Measurements from ENCODE around the gene ANLN.

The ANLN gene

DNA sequence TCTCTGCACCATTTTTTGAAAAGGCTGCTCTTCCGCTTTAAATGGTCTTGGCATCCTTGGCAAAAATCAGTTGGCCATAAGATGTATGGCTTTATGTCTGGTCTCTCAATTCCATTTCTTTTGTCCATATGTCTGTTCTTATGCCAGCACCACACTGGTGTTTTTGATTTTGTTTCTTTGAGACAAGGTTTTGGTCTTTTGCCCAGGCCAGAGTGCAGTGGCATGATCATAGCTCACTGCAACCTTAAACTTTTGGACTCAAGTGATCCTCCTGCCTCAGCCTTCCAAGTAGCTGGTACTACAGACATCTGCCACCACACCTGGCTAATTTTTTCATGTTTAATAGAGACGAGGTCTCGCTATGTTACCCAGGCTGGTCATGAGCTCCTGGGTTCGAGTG, 48.5 kb downstream of the ANLN start:
- Histone ChIP-seq H3K36me3 (ENCODE audit: control insufficient read depth, insufficient read depth, low read length) (no peaks in the 10 kb centered on the region), H3K9ac (ENCODE audit: low read length) (no peak overlapping the region), H3K27ac (ENCODE audit: low read depth, low read length) (no peak overlapping the region), H3K4me3 (ENCODE audit: low read length) (no peak overlapping the region), H3K4me1 (ENCODE audit: control insufficient read depth, insufficient read depth, low read length) (no peaks in the 10 kb centered on the region), H3K27me3 (ENCODE audit: control insufficient read depth, insufficient read depth, low read length) (no peaks in the 10 kb centered on the region)

DNA sequence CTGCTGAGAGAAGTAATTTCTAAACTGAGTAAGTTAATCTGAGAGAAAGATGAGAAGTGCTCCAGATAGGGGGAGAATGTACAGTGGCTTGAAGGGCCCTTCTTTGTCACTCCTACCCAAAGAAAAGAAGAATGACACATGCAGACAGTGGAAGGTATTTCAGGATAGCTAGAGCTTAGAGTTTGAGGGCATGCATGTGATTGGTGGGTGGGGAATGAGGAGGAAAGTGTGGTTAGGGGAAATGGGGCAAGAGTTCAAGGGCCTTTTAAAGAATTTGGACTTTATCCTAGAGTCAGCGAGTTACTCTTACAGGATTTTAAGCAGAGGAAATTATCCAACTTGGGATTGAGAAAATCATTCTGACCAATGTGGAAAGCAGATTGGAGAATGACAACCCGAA, 50.0 kb downstream of the ANLN start:
- Histone ChIP-seq H3K4me3 (ENCODE audit: low read length) (no peak overlapping the region), H3K4me1 (ENCODE audit: control insufficient read depth, insufficient read depth, low read length) (no peaks in the 10 kb centered on the region), H3K27ac (ENCODE audit: low read depth, low read length) (no peak overlapping the region), H3K9ac (ENCODE audit: low read length) (no peak overlapping the region), H3K36me3 (ENCODE audit: control insufficient read depth, insufficient read depth, low read length) (no peaks in the 10 kb centered on the region), H3K27me3 (ENCODE audit: control insufficient read depth, insufficient read depth, low read length) (no peaks in the 10 kb centered on the region)

DNA sequence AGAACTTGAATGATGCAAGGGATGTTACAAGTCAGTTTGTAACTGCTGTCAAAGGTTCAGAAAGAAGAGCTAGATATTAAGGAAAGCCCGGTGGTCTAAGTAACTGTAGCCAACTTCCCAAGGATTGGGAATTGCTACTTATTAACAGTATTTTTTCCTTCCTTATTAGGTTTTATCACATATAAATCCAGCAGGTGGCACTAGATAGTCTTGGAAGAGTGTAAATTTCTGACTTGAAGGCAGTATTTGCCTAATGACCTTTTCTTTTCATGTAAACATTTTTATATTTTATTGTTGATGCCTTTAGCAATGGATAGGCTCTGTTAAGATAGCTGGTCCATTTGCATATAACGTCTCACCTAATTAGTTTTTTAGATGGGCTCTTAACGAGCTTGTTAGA, 51.2 kb downstream of the ANLN start:
- H3K27ac ChIP-seq (ENCODE audit: low read depth, low read length) = no peak overlapping the region
- H3K36me3 ChIP-seq (ENCODE audit: control insufficient read depth, insufficient read depth, low read length) = no peaks in the 10 kb centered on the region
- H3K4me1 ChIP-seq (ENCODE audit: control insufficient read depth, insufficient read depth, low read length) = no peaks in the 10 kb centered on the region
- no peak overlapping the region for H3K4me3 ChIP-seq (ENCODE audit: low read length)
- H3K27me3 ChIP-seq (ENCODE audit: control insufficient read depth, insufficient read depth, low read length) = no peaks in the 10 kb centered on the region
- no peak overlapping the region for H3K9ac ChIP-seq (ENCODE audit: low read length)

DNA sequence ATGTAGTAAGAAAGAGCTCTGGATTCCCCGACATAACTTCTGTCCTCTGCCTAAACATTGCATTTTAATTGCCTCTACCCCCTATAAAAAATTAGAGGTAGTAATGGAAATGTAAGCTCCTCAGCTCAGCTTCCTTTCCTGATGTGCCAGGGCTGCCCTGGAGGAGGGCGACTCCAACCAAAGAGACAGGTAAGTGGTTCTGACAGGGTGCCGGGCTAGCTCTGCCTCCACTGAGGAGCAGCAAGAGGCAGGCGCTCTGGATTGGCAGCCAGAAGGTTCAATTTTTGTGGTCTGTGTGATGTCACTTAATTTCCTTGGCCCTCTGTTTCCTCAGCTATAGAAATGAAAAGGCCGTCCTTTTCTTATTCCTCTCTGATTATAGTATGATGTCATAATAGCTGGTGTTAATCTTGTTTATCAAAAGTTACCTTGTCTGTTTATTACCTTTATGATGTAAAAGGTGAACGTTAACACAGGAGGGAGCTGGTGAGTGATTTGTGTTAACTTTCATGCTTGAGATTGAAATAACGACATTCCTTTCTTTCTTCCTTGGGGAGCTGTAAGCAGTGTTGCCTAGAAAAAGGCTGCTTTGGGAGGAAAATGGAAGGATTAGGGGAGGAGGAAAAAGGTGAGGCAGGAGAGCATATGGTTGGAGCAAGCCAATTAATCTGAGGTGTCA, 51.8 kb downstream of the ANLN start:
- no peaks in the 10 kb centered on the region for H3K36me3 ChIP-seq (ENCODE audit: control insufficient read depth, insufficient read depth, low read length)
- no peak overlapping the region for H3K27ac ChIP-seq (ENCODE audit: low read depth, low read length)
- H3K27me3 ChIP-seq (ENCODE audit: control insufficient read depth, insufficient read depth, low read length) = no peaks in the 10 kb centered on the region
- H3K9ac ChIP-seq (ENCODE audit: low read length) = no peak overlapping the region
- H3K4me3 ChIP-seq (ENCODE audit: low read length) = no peak overlapping the region
- H3K4me1 ChIP-seq (ENCODE audit: control insufficient read depth, insufficient read depth, low read length) = no peaks in the 10 kb centered on the region

DNA sequence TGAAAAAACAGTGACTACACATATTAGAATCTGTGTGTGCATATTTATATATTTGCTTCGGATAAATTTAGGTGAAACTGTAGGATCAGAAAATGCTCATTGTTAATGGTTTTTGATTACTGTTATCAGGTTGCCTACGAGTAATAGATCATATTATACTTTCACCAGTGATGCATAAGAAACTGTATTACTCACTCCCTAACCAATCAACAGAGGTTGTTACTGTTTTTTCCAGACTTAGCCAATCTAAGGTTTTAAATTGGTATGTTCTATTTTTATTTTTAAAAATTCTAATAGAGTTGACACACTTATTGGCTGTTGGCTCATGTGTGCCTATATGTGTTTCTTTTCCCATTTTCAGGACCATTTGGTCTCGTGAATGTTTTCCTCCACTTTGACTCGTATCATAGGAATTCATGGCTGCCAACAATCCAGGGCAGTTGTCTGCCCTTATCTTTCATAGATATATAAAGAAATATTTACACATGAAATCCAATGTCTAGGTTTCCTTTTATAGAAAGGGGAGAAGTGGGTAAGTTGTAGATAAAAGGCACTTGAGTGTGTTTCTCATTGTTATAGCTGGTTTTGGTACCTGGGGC, 59.2 kb downstream of the ANLN start:
- Histone ChIP-seq H3K36me3 (ENCODE audit: control insufficient read depth, insufficient read depth, low read length) (no peaks in the 10 kb centered on the region), H3K27ac (ENCODE audit: low read depth, low read length) (no peak overlapping the region), H3K27me3 (ENCODE audit: control insufficient read depth, insufficient read depth, low read length) (no peaks in the 10 kb centered on the region), H3K4me1 (ENCODE audit: control insufficient read depth, insufficient read depth, low read length) (no peaks in the 10 kb centered on the region), H3K9ac (ENCODE audit: low read length) (no peak overlapping the region), H3K4me3 (ENCODE audit: low read length) (no peak overlapping the region)

DNA sequence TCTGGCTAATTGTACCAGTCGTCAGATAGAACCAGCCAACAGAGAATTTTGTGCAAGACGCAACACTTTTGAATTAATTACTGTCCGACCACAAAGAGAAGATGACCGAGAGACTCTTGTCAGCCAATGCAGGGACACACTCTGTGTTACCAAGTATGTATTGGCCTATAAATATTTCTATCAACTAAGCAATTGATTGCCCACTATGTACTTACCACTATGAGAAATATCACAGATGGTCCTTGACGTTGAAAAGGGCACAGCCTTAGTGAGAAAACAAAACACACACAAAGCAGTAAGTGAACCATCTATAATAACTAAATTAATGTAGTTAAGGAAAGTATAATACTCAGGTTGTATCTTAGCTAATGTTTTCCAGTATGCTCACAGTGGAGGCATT, 60.0 kb downstream of the ANLN start:
- H3K27me3 ChIP-seq (ENCODE audit: control insufficient read depth, insufficient read depth, low read length) = no peaks in the 10 kb centered on the region
- H3K4me3 ChIP-seq (ENCODE audit: low read length) = no peak overlapping the region
- H3K4me1 ChIP-seq (ENCODE audit: control insufficient read depth, insufficient read depth, low read length) = no peaks in the 10 kb centered on the region
- H3K27ac ChIP-seq (ENCODE audit: low read depth, low read length) = no peak overlapping the region
- no peaks in the 10 kb centered on the region for H3K36me3 ChIP-seq (ENCODE audit: control insufficient read depth, insufficient read depth, low read length)
- no peak overlapping the region for H3K9ac ChIP-seq (ENCODE audit: low read length)

DNA sequence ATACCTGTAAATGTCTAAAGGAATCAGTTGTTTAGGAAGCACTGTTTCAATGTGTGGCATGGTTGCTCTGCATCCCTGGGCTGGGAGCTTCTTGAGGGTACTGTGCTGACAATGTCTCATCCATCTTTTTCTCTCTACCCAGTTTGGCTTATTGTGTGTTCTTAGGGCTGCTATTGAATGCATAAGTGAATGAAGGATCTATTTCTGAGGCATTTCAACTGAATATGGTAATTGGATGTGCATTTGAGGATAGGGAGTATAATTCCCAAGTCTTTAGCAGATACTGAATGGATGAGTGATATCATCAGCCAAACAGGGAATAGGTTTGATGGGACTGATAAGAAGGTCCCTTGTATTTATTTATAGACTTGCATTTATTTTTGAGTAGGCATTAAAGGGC, 64.1 kb downstream of the ANLN start:
- Histone ChIP-seq H3K9ac (ENCODE audit: low read length) (no peak overlapping the region), H3K36me3 (ENCODE audit: control insufficient read depth, insufficient read depth, low read length) (no peaks in the 10 kb centered on the region), H3K4me1 (ENCODE audit: control insufficient read depth, insufficient read depth, low read length) (no peaks in the 10 kb centered on the region), H3K4me3 (ENCODE audit: low read length) (no peak overlapping the region), H3K27ac (ENCODE audit: low read depth, low read length) (no peak overlapping the region), H3K27me3 (ENCODE audit: control insufficient read depth, insufficient read depth, low read length) (no peaks in the 10 kb centered on the region)

DNA sequence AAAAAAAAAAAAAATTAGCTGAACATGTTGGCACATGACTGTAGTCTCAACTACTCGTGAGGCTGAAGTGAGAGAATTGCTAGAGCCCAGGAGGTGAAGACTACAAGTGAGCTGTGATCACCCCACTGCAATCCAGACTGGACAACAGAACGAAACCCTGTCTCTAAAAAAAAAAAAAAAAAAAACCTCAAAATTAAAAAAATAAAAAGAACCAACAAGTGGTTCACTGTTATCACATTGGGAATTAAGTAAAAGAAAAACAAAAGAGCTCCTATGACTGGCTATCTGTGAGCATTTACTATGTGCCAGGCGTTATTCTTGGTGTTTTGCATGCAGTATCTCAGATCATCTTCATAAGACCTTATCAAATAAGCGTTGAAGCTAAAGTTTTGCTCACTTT, 66.0 kb downstream of the ANLN start:
- Histone ChIP-seq H3K9ac (ENCODE audit: low read length) (no peak overlapping the region), H3K27me3 (ENCODE audit: control insufficient read depth, insufficient read depth, low read length) (no peaks in the 10 kb centered on the region), H3K4me3 (ENCODE audit: low read length) (no peak overlapping the region), H3K4me1 (ENCODE audit: control insufficient read depth, insufficient read depth, low read length) (no peaks in the 10 kb centered on the region), H3K27ac (ENCODE audit: low read depth, low read length) (no peak overlapping the region), H3K36me3 (ENCODE audit: control insufficient read depth, insufficient read depth, low read length) (no peaks in the 10 kb centered on the region)

DNA sequence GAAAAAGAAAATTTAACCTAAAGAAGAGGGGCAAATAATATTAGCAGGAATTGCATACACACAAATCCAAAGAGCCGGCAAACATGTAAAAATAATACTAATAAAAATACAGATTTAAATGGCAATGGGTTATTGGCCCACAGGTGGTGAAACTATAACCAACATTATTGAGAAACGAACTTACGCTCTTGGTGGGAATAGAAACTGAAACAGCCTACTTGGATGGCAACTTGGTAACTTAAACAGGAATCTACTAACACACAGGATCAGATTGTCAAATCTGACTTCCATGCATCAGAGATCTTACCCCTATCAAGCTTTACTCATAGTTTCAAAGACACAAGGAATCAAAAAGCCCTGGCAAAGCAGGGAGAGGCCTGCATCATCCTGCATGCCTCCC, 66.5 kb downstream of the ANLN start:
- H3K4me3 ChIP-seq (ENCODE audit: low read length) = no peak overlapping the region
- no peak overlapping the region for H3K27ac ChIP-seq (ENCODE audit: low read depth, low read length)

DNA sequence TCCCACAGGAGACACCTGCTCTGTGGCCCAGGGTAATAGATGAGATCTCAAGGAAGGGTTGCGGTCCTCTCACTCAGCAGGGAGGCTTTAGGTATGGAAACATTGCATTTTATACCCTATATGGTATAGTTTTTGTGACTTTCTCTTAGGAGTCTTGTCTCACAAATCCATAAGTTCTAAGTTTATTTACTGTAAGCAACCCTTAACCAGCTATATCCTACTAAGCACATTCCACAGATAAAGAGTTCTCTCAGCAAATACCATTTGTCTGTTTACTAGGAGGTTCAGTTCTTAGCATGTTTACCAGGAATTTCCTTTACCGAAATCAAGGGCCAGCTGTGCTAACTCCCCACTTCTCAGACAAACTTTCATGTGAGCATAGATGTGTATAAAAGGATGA, 66.9 kb downstream of the ANLN start:
- Histone ChIP-seq H3K9ac (ENCODE audit: low read length) (no peak overlapping the region), H3K4me3 (ENCODE audit: low read length) (no peak overlapping the region), H3K4me1 (ENCODE audit: control insufficient read depth, insufficient read depth, low read length) (no peaks in the 10 kb centered on the region), H3K27me3 (ENCODE audit: control insufficient read depth, insufficient read depth, low read length) (no peaks in the 10 kb centered on the region), H3K27ac (ENCODE audit: low read depth, low read length) (no peak overlapping the region), H3K36me3 (ENCODE audit: control insufficient read depth, insufficient read depth, low read length) (no peaks in the 10 kb centered on the region)

More for the DNA sequence above, 66.5 kb downstream of the ANLN start:
- no peaks in the 10 kb centered on the region for H3K36me3 ChIP-seq (ENCODE audit: control insufficient read depth, insufficient read depth, low read length)
- H3K4me1 ChIP-seq (ENCODE audit: control insufficient read depth, insufficient read depth, low read length) = no peaks in the 10 kb centered on the region
- no peak overlapping the region for H3K9ac ChIP-seq (ENCODE audit: low read length)
- no peaks in the 10 kb centered on the region for H3K27me3 ChIP-seq (ENCODE audit: control insufficient read depth, insufficient read depth, low read length)

DNA sequence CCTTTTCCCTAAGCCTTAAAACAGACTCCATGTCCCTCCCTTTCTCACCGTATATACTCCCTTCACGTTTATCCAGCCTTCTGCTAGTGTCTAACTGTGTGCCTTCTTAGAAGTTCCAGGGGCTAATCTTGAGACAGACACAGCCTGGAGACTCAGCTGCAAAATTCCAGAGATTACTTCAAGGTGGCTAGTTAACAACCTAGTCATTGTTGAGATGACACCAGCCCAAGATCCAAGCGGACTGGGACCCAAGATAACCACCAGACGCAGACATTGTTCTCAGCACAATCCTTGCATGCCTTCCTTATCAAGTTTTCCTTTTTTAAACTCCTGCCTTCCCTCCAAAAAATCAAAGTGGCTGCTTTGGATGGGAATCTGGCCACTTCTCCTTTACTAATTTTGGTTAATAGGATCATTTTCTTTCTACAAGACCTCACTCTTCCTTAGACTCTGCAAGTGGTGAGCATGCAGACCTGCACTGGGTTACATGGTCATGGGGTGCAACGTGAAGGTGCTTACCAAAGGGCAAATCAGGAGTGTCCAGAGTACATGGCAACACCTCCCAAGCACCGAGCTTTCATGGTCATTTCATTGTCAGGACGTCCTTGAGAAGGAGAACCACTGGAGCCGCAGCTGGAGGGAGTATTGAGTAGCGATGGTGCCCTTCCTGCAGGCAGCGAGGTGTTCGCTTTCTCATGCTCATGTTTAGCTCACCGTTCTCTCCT, 69.7 kb downstream of the ANLN start:
- no peaks in the 10 kb centered on the region for H3K36me3 ChIP-seq (ENCODE audit: control insufficient read depth, insufficient read depth, low read length)
- no peaks in the 10 kb centered on the region for H3K27me3 ChIP-seq (ENCODE audit: control insufficient read depth, insufficient read depth, low read length)
- H3K4me1 ChIP-seq (ENCODE audit: control insufficient read depth, insufficient read depth, low read length) = no peaks in the 10 kb centered on the region
- no peak overlapping the region for H3K27ac ChIP-seq (ENCODE audit: low read depth, low read length)
- H3K9ac ChIP-seq (ENCODE audit: low read length) = no peak overlapping the region
- no peak overlapping the region for H3K4me3 ChIP-seq (ENCODE audit: low read length)

DNA sequence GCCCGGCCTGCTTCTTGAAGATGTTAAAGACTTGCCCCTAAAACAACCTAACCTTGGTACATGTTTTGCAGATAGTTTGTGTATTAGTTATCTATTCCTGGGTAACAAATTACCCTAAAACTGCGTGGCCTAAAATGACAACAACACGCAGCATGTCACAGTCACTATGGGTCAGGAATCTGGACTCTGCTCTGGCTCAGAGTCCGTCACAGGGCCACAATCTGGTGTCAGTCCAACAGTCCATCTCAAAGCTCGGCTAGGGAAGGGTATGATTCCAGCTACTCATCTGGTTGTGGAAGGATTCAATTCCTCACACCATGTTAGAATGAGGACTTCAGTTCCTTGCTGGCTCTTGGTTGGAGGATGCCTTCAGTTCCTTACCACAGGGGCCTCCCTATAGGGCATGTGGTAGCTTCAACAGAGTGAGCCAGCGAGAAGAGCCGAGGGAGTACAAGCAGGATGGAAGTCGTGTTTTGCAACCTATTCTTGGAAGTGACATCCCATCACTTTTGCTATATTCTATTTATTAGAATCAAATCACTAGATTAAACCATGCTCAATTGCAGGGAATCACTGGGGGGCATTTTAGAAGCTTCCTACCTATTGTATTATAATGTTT, 71.3 kb downstream of the ANLN start:
- Histone ChIP-seq H3K9ac (ENCODE audit: low read length) (no peak overlapping the region), H3K4me1 (ENCODE audit: control insufficient read depth, insufficient read depth, low read length) (no peaks in the 10 kb centered on the region), H3K27me3 (ENCODE audit: control insufficient read depth, insufficient read depth, low read length) (no peaks in the 10 kb centered on the region), H3K27ac (ENCODE audit: low read depth, low read length) (no peak overlapping the region), H3K36me3 (ENCODE audit: control insufficient read depth, insufficient read depth, low read length) (no peaks in the 10 kb centered on the region), H3K4me3 (ENCODE audit: low read length) (no peak overlapping the region)
